Astrocyte (in vitro differentiated cells and primary cell): ENCODE results near the gene KIF15.

Source experiments
- CTCF ChIP-seq: IDR thresholded peaks from 2 replicates; pipeline ENCODE4 v1.5.1; 2011; ENCODE audit warnings: low read depth, mild to moderate bottlenecking, inconsistent platforms, low read length, moderate library complexity; ENCODE audit not compliant: insufficient read depth
- EZH2 ChIP-seq: IDR thresholded peaks from 2 replicates; pipeline ENCODE4 v1.6.1; 2012; ENCODE audit warnings: mild to moderate bottlenecking, low read length, inconsistent platforms; ENCODE audit not compliant: insufficient read depth

- no peak for TF ChIP-seq EZH2
- TF ChIP-seq CTCF = no peak
Measured at GRCh38 chr3:44761424-44762169, at the start of gene KIF15, which contains the start of gene KIAA1143.
